Activated CD4-positive, alpha-beta T cell treated with anti-CD3 and anti-CD28 coated beads, Interleukin-2, amount 50 U/mL, for 24 hours (primary cell): Measurements from ENCODE around the gene FBXO22.

ENCODE experiments used
- DNase-seq, 2 donors: peaks; one replicate each; pipeline ENCODE4 v3.0.0-alpha.2; 2020; ENCODE audit warnings: low read depth in 1 of 2, low spot score in 1 of 2

The FBXO22 gene

GRCh38 chr15:75918135-75918534 lies 14.5 kb downstream of the FBXO22 start:
- DNase-seq: no peak

- DNase-seq: no peak
Observed at GRCh38 chr15:75920079-75920478, 16.4 kb downstream of the FBXO22 start.

GRCh38 chr15:75921732-75922703 lies 18.3 kb downstream of the FBXO22 start:
- no peak for DNase-seq

- no peak for DNase-seq
Observed at GRCh38 chr15:75923756-75924155, 20.1 kb downstream of the FBXO22 start.

GRCh38 chr15:75924576-75924975 lies 20.9 kb downstream of the FBXO22 start:
- DNase-seq: no peak

GRCh38 chr15:75925440-75925839 lies 21.8 kb downstream of the FBXO22 start:
- DNase-seq: no peak

- no peak for DNase-seq
Observed at GRCh38 chr15:75926931-75927330, 23.3 kb downstream of the FBXO22 start.

- DNase-seq: no peak
Observed at GRCh38 chr15:75927601-75928000, 23.9 kb downstream of the FBXO22 start.

- DNase-seq: no peak
Observed at GRCh38 chr15:75928680-75929608, 25.3 kb downstream of the FBXO22 start.

- DNase-seq: no peak
Observed at GRCh38 chr15:75929799-75930565, 26.3 kb downstream of the FBXO22 start.

GRCh38 chr15:75930866-75931265 lies 27.2 kb downstream of the FBXO22 start:
- DNase-seq: no peak

GRCh38 chr15:75942464-75942863 lies 38.8 kb downstream of the FBXO22 start:
- no peak for DNase-seq

- DNase-seq: no peak
Observed at GRCh38 chr15:75943246-75943645, 39.6 kb downstream of the FBXO22 start.

GRCh38 chr15:75943713-75944215 lies 40.1 kb downstream of the FBXO22 start:
- DNase-seq: no peak

- no peak for DNase-seq
Observed at GRCh38 chr15:75945953-75946352, 42.3 kb downstream of the FBXO22 start.

- no peak for DNase-seq
Observed at GRCh38 chr15:75947092-75947491, 43.4 kb downstream of the FBXO22 start.

- no peak for DNase-seq
Observed at GRCh38 chr15:75948761-75949296, 45.2 kb downstream of the FBXO22 start.

- no peak for DNase-seq
Observed at GRCh38 chr15:75952525-75952924, 48.8 kb downstream of the FBXO22 start.

GRCh38 chr15:75955720-75956119 lies 52.0 kb downstream of the FBXO22 start:
- DNase-seq: no peak

- no peak for DNase-seq
Observed at GRCh38 chr15:75961331-75961730, 57.7 kb downstream of the FBXO22 start.

- no peak for DNase-seq
Observed at GRCh38 chr15:75966073-75966472, 62.4 kb downstream of the FBXO22 start.
